Gastroesophageal sphincter (tissue), 4 donors: ENCODE measurements around the gene HOXD8. TPM values are rescaled to one million over a fixed set of nuclear protein-coding genes. Genes with fewer than 3 reads are reported as not detected.

Source experiments
- ATAC-seq: fragments of 150-250 bp; one replicate; pipeline ENCODE4 v1.9.1; 2016; ENCODE audit warnings: mild to moderate bottlenecking, moderate library complexity
- H3K27ac ChIP-seq, 4 donors: fragments of 200-600 bp; sonication (generic) in 3 of 4; 1 replicate in 3 of 4; 2 replicates in 1 of 4; pipeline ENCODE4 v1.5.1; 2016 to 2019
- H3K27me3 ChIP-seq: fragments of 200-600 bp; sonication (generic); one replicate; pipeline ENCODE4 v1.5.1; 2019
- H3K36me3 ChIP-seq, 2 donors: fragments of 200-600 bp; sonication (generic); one replicate each; pipeline ENCODE4 v1.5.1; 2019; ENCODE audit warnings: control low read depth in 1 of 2
- H3K4me1 ChIP-seq, 3 donors: fragments of 200-600 bp; sonication (generic); 1 replicate in 2 of 3; 2 replicates in 1 of 3; pipeline ENCODE4 v1.5.1; 2016 to 2019; ENCODE audit warnings: control low read depth in 2 of 3
- H3K4me3 ChIP-seq, 2 donors: fragments of 200-600 bp; sonication (generic); one replicate each; pipeline ENCODE4 v1.5.1; 2019; ENCODE audit warnings: mild to moderate bottlenecking in 1 of 2, moderate library complexity in 1 of 2
- H3K9me3 ChIP-seq, 3 donors: fragments of 200-600 bp; sonication (generic); one replicate each; pipeline ENCODE4 v1.5.1; 2017 to 2019; ENCODE audit warnings: control low read depth in 2 of 3
- CTCF ChIP-seq, 4 experiments: fragments of 200-600 bp in 2 of 4; fragments of 450-650 bp in 2 of 4; sonication (generic) in 1 of 4; IDR thresholded peaks; one replicate each; pipeline ENCODE4 v1.5.1; 2017 to 2019; ENCODE audit warnings: antibody characterized with exemption in 4 of 4, mild to moderate bottlenecking in 2 of 4, moderate library complexity in 2 of 4
- EP300 ChIP-seq: sonication (generic); formaldehyde crosslinking; IDR thresholded peaks from one replicate; pipeline ENCODE4 v1.6.1; 2017; ENCODE audit warnings: antibody characterized with exemption, mild to moderate bottlenecking
- POLR2A ChIP-seq, 2 donors: fragments of 450-650 bp; IDR thresholded peaks; one replicate each; pipeline ENCODE4 v1.6.1; 2017; ENCODE audit warnings: antibody characterized with exemption in 2 of 2, mild to moderate bottlenecking in 2 of 2, moderate library complexity in 1 of 2
- POLR2AphosphoS5 ChIP-seq: sonication (generic); formaldehyde crosslinking; IDR thresholded peaks from one replicate; pipeline ENCODE4 v1.6.1; 2017; ENCODE audit warnings: antibody characterized with exemption
- WGBS, 2 donors: methylation state at CpG; one replicate each; pipeline ENCODE4 v1.1.5; 2018; ENCODE audit warnings: low coverage in 1 of 2; 5-methylcytosine and 5-hydroxymethylcytosine counted together
- total RNA-seq, 4 donors: library from RNA; depleted of rRNA; stranded (reverse); fragments of >200 nt; gene quantifications; one replicate each; pipeline ENCODE4 v1.1.0, GENCODE V29; 2016

Gene HOXD8
- total RNA-seq, 4 donors from 2014 or later: 2.3 to 6.9 (median 3.4) TPM

DNA sequence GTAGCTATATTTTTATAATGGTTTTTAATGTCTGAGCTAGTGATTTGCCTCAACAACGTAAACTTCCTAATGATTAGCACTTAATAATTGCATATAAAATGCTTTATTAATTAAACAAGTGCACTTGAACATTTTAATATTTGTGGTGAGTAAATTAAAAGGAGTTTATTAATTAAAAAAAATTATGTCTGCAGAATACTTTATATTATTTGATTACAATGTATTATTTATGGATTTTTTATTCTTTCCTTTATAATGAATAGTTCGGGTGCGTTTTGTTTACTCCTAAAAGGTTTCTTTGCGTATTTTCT lies 2.3 kb downstream of the HOXD8 start:
- Histone ChIP-seq H3K27ac (peak overlapping the region in 1 of 4 donors; percentile 84), H3K9me3 (no peaks in the 10 kb centered on the region), H3K36me3 (no peaks in the 10 kb centered on the region), H3K27me3 (peaks cover 100% of the 10 kb centered on the region), H3K4me1 (peaks cover 0 to 54% (median 13%) of the 10 kb centered on the region in 3 donors), H3K4me3 (peak overlapping the region in 1 of 2 donors; percentile 57)
- no peak for ATAC-seq
- no peak for TF ChIP-seq POLR2A (IDR thresholded peaks at IDR 0.05)
- TF ChIP-seq POLR2AphosphoS5: no peak
- no peak for TF ChIP-seq CTCF (IDR thresholded peaks at IDR 0.05)
- no peak for TF ChIP-seq EP300
- WGBS, 2 donors: 28 to 33% methylated on average over 4 of the region's 4 CpGs

GRCh38 chr2:176132205-176133171 lies 3.0 kb downstream of the HOXD8 start:
- TF ChIP-seq EP300 (no peak), POLR2A (IDR thresholded peaks at IDR 0.05) (no peak), CTCF (IDR thresholded peaks at IDR 0.05) (no peak), POLR2AphosphoS5 (no peak)
- Histone ChIP-seq H3K36me3 (no peaks in the 10 kb centered on the region), H3K4me3 (peak overlapping the region in 1 of 2 donors; percentile 21), H3K4me1 (peaks cover 0 to 50% (median 15%) of the 10 kb centered on the region in 3 donors), H3K27me3 (peaks cover 100% of the 10 kb centered on the region), H3K9me3 (no peaks in the 10 kb centered on the region), H3K27ac (peak overlapping the region in 2 of 4 donors; percentile 31 to 33)
- ATAC-seq: no peak
- WGBS, 2 donors: 13 to 16% methylated on average over 22 to 28 of the region's 33 CpGs

GRCh38 chr2:176133389-176133788 lies 3.9 kb downstream of the HOXD8 start:
- Histone ChIP-seq H3K9me3 (no peaks in the 10 kb centered on the region), H3K27me3 (peaks cover 100% of the 10 kb centered on the region), H3K4me1 (peaks cover 0 to 45% (median 15%) of the 10 kb centered on the region in 3 donors), H3K4me3 (no peak overlapping the region), H3K27ac (no peak overlapping the region), H3K36me3 (no peaks in the 10 kb centered on the region)
- TF ChIP-seq EP300 (no peak), POLR2A (IDR thresholded peaks at IDR 0.05) (no peak), POLR2AphosphoS5 (no peak), CTCF (IDR thresholded peaks at IDR 0.05) (no peak)
- no peak for ATAC-seq

- no peaks in the 10 kb centered on the region for H3K36me3 ChIP-seq
- no peak for TF ChIP-seq POLR2A (IDR thresholded peaks at IDR 0.05)
- TF ChIP-seq POLR2AphosphoS5: no peak
- no peak for TF ChIP-seq CTCF (IDR thresholded peaks at IDR 0.05)
- no peak for TF ChIP-seq EP300
- WGBS, 2 donors: 19 to 27% methylated on average over 4 of the region's 4 CpGs
- H3K9me3 ChIP-seq: no peaks in the 10 kb centered on the region
- ATAC-seq: no peak
- peaks cover 100% of the 10 kb centered on the region for H3K27me3 ChIP-seq
- no peak overlapping the region for H3K4me3 ChIP-seq
- H3K4me1 ChIP-seq: peaks cover 0 to 40% (median 15%) of the 10 kb centered on the region in 3 donors
- no peak overlapping the region for H3K27ac ChIP-seq
Observed at GRCh38 chr2:176134035-176134434, 4.5 kb downstream of the HOXD8 start.

DNA sequence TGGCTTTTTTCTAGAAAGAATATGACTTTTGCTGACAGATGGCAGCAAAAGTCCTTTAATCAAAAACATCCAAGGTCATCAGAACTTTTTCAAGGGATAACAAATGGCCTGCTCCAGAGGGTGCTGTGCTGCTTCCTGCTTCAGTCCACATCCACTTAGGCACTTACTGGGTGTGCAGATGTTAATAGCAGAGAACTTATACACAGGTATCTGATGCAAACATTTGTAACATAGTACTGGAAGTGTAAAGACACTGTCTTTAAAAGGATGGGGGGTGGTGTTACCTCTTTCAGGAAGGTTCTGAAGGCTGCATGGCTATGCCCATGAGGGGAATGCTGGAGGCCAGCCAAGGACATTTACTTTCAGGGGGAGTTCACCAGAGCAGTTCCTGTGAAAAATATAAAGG lies 5.5 kb downstream of the HOXD8 start:
- Histone ChIP-seq H3K4me1 (peaks cover 0 to 40% (median 15%) of the 10 kb centered on the region in 3 donors), H3K27ac (peak overlapping the region in 3 of 4 donors; percentile 35 to 75 (median 63)), H3K4me3 (no peak overlapping the region), H3K27me3 (peaks cover 100% of the 10 kb centered on the region), H3K36me3 (no peaks in the 10 kb centered on the region), H3K9me3 (no peaks in the 10 kb centered on the region)
- TF ChIP-seq EP300 (no peak), CTCF (IDR thresholded peaks at IDR 0.05) (no peak), POLR2A (IDR thresholded peaks at IDR 0.05) (no peak), POLR2AphosphoS5 (no peak)
- no peak for ATAC-seq
